Right ventricle myocardium inferior (tissue), 1 donor: ENCODE results near the gene NRXN3. TPM values are rescaled to one million over a fixed set of nuclear protein-coding genes. Genes with fewer than 3 reads are reported as not detected.
"Not testable (repeated sequence)": the region's sequence is repeated elsewhere in the genome, so short reads cannot be mapped to it uniquely, and the experiment has no call there.

Experiments used
- ATAC-seq: fragments of 200-7000 bp; cut with Tn5 transposase; one replicate; pipeline ENCODE4 v1.9.1; 2020; ENCODE audit warnings: mild to moderate bottlenecking, moderate library complexity
- DNase-seq: peaks from one replicate; pipeline ENCODE4 v3.0.0; 2021; ENCODE audit errors: missing footprints
- intact Hi-C: fragments of 100-400 bp; cut with DNase I; formaldehyde crosslinking; loops from one replicate; pipeline ENCODE4 v1.11.0; 2022
- total RNA-seq: library from RNA; stranded (reverse); fragmentation: NEBNext Ultra II Directional; extraction: Animal tissue kit (Norgen Biotek cat#: 25700); gene quantifications from one replicate; pipeline ENCODE4 v1.2.1, GENCODE V29; 2021
- donor health status: DM: no; HTN: yes; CAD: no; lungs with severe emphysema.

Gene NRXN3
- total RNA-seq, 1 donor from 2014 or later = 1.4 TPM

DNA sequence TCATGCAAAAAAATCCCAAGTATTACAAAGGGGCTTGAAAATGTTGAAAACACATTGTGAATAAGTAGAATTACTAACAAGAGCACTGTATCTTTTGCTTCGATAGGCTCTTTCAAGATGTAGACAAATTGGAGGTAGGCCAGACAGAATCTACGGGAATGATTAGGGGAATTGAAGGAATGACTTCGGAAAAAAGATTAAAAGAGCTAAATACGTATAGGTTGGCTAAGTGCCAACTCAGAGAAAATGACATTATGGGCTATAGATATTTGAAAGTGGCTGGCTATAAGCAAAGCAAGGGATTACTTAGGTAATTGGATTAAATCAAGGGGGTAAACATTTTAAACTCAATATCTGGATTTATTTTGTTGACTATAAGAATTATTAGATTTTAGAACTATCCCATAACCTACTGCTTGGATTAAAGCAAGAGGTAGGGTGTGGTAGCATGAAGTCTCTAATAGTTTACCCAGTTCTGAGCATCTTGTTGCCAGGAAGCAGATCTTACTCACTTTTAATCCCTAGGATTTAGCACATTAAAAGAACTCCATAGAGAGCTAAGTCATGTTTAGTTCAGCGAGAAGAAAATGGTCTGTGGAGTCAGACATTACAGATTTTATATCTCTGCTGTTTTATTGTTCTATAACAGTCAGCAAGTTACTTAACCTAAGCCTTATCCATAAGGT lies 1551.4 kb downstream of the NRXN3 start:
- no peak for ATAC-seq
- intact Hi-C loops = no loop called here
- no peak for DNase-seq

DNA sequence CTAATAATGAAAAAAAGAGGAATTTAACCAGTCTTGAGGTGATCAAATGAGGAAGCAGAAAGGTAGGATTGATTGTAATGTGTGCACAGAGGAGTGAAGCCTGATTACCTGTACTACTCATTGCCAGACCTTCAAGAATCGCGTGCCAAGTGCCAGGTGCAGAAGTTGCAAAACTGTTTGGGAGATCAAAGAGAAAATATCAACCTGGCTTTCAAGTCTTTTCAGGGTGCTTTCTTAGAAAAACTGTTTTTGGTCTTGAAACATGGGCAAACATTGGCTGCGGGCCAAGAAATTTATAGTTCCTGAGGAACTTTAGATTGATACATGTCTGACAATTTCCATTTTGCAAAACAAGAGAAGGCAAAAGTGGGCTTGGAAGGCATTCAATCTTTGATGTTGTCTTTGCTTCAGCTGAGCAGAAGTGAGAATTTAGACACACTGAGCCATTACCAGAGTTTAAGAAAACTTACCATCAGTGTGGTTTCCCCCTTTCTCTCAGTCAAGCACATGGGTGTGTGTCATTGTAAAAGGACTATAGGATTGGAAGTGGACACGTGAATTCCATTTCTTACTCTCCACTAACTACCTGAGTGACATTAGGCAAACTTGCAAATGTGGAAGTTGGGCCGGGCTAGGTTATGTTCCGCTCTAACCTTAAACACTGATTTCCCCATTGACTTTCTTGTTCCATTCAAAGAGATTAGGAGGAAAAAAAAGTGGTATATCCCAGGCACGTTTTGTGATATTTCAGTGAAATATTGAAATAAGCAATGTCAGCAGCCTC lies 1555.0 kb downstream of the NRXN3 start:
- intact Hi-C loops = no loop called here
- ATAC-seq (no peak), DNase-seq (no peak)

GRCh38 chr14:79727900-79728299 lies 1557.7 kb downstream of the NRXN3 start:
- ATAC-seq (no peak), DNase-seq (no peak)
- intact Hi-C loops = no loop called here

GRCh38 chr14:79728331-79728730 lies 1558.2 kb downstream of the NRXN3 start:
- intact Hi-C loops = no loop called here
- DNase-seq (no peak), ATAC-seq (no peak)

GRCh38 chr14:79729731-79730130 lies 1559.6 kb downstream of the NRXN3 start:
- no peak for ATAC-seq
- intact Hi-C loops = no loop called here
- DNase-seq = no peak

DNA sequence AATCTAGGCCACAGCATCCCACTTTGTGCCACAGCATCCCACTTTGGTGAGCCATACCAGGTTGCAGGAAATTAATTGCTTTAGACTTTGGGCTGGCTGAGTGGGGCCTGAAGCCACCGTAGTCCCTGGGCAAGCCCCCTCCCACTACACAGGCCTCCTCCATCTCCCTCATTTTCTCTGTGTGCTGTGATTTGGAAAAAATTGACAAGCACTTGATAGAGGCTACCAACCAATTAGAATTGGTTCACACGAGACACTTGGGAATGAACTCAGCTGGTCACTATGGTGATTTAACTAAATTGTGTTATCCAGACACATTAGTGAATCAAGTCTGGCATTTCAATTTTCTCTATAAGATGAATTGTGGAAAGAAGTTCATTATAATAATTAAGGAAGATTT lies 1560.0 kb downstream of the NRXN3 start:
- intact Hi-C loops = no loop called here
- no peak for ATAC-seq
- DNase-seq = no peak

DNA sequence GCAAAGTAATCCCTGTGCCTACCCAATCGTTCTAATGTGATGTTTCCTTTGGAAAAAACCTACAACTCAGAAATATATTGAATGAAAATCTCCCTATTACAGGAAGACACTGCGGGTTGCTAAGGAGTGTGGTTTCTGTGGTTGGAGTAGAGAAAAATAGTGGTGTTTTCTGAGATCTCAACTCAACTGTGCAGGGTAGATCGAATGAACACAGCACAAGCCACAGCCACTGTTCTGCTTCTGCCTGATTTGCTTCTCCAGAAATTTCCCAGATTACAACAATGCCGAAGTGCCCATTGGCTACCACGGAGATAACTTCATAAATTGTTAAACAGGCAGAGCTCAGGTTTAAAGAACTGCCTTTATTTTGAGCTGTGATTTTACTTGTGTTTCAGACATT lies 1560.8 kb downstream of the NRXN3 start:
- intact Hi-C loops = no loop called here
- DNase-seq = no peak

DNA sequence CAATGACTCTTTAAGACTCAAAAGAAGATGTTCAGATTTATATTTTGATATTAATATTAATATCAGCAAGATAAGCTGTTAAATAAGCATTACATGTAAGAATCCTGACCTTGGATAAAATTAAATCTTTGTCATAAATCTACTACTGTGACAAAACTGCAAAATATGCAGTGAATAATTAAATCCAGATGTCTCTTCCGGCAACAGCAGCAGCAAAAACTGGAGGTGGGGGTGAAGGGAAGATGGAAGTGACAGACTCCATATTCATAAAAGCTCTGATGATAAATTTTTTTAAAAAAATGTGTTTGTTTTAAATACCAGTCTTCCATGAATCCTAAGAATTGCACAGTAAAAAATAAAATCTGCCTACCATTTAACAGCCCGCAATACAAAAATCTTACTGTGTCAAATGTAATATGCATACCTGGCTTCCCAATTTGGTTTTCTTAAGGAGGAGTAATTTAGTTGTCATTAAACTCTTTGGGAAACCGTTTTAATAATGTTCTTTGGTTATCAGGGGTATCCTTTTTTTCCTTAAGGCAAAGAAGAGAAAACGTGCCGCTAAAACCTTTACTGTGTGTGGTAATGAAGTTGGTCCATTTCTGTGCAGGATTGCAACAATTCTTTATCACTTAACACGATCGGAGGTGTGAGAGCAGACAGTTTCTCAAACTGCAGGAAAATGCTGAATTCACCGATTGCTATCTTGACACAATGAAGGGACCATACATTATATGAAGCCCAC lies 1562.9 kb downstream of the NRXN3 start:
- no peak for DNase-seq
- no peak for ATAC-seq
- intact Hi-C loops = no loop called here

More for the DNA sequence above, 1560.8 kb downstream of the NRXN3 start:
- ATAC-seq = no peak

DNA sequence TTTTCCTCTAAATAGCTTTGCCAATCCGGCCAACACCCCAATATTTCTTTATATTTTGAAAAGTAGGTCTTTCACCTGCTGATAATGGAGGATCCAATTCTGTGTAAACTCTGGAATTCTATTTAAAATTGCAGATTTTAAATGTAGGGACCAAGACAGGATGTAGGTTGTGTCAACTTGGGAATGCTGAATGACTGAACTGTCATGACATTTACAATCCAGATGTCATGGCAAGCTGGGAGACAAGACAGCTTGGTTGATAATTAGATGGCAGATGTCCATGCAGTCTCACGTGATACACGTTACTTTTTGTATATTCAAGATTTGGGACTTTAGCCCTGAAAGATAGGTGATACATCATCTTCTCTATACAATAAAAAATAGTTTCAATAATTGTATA lies 1564.0 kb downstream of the NRXN3 start:
- intact Hi-C loops = no loop called here
- DNase-seq (no peak), ATAC-seq (no peak)

GRCh38 chr14:79734656-79735055 lies 1564.5 kb downstream of the NRXN3 start:
- no peak for DNase-seq
- intact Hi-C loops = no loop called here
- no peak for ATAC-seq

DNA sequence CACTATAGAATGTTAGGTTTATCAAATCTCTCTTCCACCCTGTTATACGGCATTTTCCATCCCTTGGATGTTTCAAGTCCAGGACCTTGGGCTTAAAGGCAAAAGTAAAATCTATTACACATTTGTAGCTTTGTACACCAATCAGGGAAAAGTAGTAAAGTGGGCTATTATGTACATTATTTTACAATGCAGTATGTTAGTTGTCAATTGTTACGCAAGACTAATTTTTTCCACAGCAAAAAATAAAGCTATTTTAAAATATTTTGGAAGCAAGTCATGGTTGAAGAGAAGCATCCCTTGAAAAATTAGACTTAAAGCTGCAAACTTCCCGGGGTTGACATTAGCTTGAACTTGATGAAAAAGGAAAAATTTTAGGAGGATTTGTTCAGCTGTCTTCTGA lies 1564.9 kb downstream of the NRXN3 start:
- ATAC-seq (no peak), DNase-seq (no peak)
- intact Hi-C loops = no loop called here

DNA sequence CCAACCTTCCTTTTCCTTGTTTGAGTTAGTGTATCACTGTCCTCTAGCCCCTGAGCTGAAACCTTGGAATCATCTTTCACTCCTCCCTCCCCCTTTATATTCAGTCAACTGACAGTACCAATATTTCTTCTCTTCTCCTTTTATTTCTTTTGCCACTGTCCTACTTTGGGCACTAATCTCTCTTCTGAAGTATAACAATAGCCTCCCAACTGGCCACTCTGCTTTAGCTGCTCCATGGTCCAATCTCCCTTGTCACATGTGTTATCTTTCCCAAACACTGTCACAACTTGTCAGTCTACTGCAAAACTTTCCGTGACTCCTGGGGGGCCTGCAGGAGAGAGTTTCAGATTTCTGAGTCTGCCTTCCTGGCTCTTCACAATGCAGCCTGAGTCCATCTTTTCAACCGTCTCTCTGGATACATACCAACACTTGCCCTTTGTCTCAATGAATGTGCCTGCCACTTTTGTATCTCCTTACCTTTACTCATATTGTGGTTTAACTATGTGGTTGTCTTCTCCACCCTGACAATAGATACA lies 1570.0 kb downstream of the NRXN3 start:
- DNase-seq = no peak
- intact Hi-C loops = no loop called here
- no peak for ATAC-seq

DNA sequence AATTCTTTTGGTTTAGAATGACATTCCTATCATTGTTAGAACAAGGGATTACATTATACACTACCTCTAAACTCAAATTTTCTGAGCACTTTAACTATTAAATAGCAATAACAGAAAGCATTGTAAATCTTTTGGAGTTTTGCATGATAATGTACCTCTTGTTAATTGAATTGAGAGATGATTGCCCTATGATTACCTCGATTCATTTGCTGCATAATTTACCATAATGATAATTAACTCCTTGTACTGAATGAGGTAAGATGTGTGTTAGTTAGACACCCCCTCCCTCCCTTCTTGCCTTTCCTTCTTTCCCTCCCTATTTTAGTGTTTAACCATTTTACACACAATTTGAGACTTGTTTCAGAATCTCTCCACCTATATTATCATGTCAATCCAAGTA lies 1572.0 kb downstream of the NRXN3 start:
- ATAC-seq = no peak
- intact Hi-C loops = no loop called here
- no peak for DNase-seq

DNA sequence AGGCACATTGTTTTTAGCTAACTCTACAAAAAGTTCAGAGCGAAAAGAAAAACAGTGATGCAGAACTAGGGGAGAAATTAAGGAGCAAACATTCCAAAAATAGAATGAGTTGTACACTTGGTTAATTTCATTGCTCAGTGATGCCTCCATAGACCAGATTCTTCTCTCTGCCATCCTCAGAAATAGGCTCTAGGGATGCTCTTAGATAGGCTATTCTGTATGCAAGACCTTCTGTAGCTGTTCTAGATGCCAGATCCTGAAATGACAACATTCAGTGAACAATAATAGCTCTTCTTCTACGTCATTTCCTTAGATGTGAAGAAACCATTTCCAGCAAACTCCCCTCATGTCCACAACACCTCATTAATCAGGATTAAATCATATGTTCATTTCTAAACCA lies 1574.9 kb downstream of the NRXN3 start:
- DNase-seq = no peak
- intact Hi-C loops = no loop called here
- no peak for ATAC-seq

GRCh38 chr14:79749065-79749464 lies 1578.9 kb downstream of the NRXN3 start:
- DNase-seq (no peak), ATAC-seq (no peak)
- intact Hi-C loops = no loop called here

DNA sequence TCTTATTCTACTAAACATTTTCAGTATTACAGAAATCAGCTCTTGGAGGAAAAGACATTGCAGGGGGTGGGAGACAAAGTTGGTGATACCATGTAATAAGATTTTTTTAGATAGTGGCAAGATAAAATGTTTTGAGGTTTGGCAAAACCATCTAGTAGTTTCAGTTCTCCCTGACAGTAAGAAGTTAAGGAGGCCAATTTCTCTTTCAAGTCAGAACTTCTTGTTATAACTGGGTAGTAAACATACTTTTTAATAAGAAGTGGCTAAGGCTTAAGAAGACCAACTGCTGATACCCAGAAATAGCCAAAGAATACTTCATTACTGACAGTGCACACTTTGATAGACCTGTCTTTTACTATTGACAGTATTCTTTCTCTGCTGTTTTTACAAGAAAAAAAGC lies 1588.8 kb downstream of the NRXN3 start:
- no peak for ATAC-seq
- DNase-seq = no peak
- intact Hi-C loops = no loop called here

- intact Hi-C loops = no loop called here
- ATAC-seq (no peak), DNase-seq (no peak)
These were observed 1594.2 kb downstream of the NRXN3 start for GRCh38 chr14:79764323-79764722.

DNA sequence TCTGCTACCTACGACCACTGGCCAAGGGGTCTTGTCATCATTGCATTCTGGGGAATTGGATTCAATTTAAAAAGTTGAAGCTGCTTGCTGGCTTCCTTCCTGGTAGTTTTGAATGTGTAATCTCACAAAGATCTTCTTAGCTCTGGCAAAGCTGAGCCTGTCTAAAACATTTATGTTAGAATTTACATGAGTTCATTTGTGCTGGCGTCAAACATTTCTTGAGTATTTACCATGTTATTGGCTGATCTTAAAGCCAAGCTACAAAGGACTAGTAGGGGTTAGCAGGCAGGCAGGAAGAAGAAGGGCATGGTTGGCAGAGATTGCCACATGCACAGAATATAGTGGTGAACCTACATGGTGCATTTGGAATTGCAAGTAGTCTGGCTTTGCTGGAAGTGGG lies 1596.3 kb downstream of the NRXN3 start:
- ATAC-seq (no peak), DNase-seq (no peak)
- intact Hi-C loops = no loop called here

GRCh38 chr14:79767251-79767650 lies 1597.1 kb downstream of the NRXN3 start:
- intact Hi-C loops = no loop called here
- no peak for ATAC-seq
- DNase-seq = no peak

DNA sequence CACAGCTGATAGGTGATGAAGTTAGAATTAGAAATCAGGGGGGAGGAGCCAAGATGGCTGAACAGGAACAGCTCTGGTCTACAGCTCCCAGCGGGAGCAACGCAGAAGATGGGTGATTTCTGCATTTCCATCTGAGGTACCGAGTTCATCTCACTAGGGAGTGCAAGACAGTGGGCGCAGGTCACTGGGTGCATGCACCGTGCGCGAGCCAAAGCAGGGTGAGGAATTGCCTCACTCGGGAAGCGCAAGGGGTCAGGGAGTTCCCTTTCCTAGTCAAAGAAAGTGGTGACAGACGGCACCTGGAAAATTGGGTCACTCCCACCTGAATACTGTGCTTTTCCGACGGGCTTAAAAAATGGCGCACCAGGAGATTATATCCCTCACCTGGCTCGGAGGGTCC lies 1597.5 kb downstream of the NRXN3 start:
- intact Hi-C loops, DNase-seq, ATAC-seq: not testable (repeated sequence)
